ENCODE data around the gene BANF1. TPM values are rescaled to one million over a fixed set of nuclear protein-coding genes. Genes with fewer than 3 reads are reported as not detected.

Gene BANF1
- total and polyA plus RNA-seq, 9 of the 15 experiments (the other 6 are each of a cell fraction or from before 2014, with no cell fraction given) = 108 to 651 (median 263) TPM

GRCh38 chr11:66022401-66023185 is 20.3 kb downstream of the BANF1 start (continued):
- no peak for TF ChIP-seq NFXL1 (CRISPR knock-in tag; IDR thresholded peaks at IDR 0.05)
- peak; percentile 91 for TF ChIP-seq ZFX (CRISPR knock-in tag; IDR thresholded peaks at IDR 0.05)
- TF ChIP-seq, protein P1, sequence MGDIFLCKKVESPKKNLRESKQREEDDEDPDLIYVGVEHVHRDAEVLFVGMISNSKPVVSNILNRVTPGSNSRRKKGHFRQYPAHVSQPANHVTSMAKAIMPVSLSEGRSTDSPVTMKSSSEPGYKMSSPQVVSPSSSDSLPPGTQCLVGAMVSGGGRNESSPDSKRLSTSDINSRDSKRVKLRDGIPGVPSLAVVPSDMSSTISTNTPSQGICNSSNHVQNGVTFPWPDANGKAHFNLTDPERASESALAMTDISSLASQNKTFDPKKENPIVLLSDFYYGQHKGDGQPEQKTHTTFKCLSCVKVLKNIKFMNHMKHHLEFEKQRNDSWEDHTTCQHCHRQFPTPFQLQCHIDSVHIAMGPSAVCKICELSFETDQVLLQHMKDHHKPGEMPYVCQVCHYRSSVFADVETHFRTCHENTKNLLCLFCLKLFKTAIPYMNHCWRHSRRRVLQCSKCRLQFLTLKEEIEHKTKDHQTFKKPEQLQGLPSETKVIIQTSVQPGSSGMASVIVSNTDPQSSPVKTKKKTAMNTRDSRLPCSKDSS (IDR thresholded peaks at IDR 0.05; ENCODE audit: low read depth, partially characterized antibody) = no peak
- no peak for TF ChIP-seq GATAD2A (IDR thresholded peaks at IDR 0.05)
- no peak for TF ChIP-seq RAD51 (IDR thresholded peaks at IDR 0.05; ENCODE audit: borderline replicate concordance, low read depth)
- TF ChIP-seq SMAD2 (IDR thresholded peaks at IDR 0.05; ENCODE audit: low read depth, low read length) = no peak
- no peak for TF ChIP-seq ZNF121 (CRISPR knock-in tag; conservative IDR thresholded peaks at IDR 0.05)
- TF ChIP-seq TBL1XR1 (IDR thresholded peaks at IDR 0.05; ENCODE audit: low read length in 2 of 2) = peak in 1 of 2 experiments; percentile 21; a peak in 1 of 4 replicates
- TF ChIP-seq RBM15 (IDR thresholded peaks at IDR 0.05; ENCODE audit: insufficient read depth, low read length) = no peak
- TF ChIP-seq L3MBTL2 (IDR thresholded peaks at IDR 0.05) = peak; percentile 78
- TF ChIP-seq, protein P2, sequence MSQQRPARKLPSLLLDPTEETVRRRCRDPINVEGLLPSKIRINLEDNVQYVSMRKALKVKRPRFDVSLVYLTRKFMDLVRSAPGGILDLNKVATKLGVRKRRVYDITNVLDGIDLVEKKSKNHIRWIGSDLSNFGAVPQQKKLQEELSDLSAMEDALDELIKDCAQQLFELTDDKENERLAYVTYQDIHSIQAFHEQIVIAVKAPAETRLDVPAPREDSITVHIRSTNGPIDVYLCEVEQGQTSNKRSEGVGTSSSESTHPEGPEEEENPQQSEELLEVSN (IDR thresholded peaks at IDR 0.05; ENCODE audit: borderline replicate concordance in 1 of 2, extremely low read depth in 1 of 2, insufficient read depth in 1 of 2, insufficient read length in 1 of 2, low read depth in 1 of 2, low read length in 1 of 2, poor library complexity in 1 of 2, severe bottlenecking in 1 of 2) = peak; percentile 52 to 84
- no peak for TF ChIP-seq ZNF239 (CRISPR knock-in tag; IDR thresholded peaks at IDR 0.05)
- TF ChIP-seq, protein P3, sequence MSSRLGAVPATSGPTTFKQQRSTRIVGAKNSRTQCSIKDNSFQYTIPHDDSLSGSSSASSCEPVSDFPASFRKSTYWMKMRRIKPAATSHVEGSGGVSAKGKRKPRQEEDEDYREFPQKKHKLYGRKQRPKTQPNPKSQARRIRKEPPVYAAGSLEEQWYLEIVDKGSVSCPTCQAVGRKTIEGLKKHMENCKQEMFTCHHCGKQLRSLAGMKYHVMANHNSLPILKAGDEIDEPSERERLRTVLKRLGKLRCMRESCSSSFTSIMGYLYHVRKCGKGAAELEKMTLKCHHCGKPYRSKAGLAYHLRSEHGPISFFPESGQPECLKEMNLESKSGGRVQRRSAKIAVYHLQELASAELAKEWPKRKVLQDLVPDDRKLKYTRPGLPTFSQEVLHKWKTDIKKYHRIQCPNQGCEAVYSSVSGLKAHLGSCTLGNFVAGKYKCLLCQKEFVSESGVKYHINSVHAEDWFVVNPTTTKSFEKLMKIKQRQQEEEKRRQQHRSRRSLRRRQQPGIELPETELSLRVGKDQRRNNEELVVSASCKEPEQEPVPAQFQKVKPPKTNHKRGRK (tag; IDR thresholded peaks at IDR 0.05) = no peak
- no peak for TF ChIP-seq ZNF445 (CRISPR knock-in tag; IDR thresholded peaks at IDR 0.05; ENCODE audit: low read depth)
- TF ChIP-seq SIN3A (IDR thresholded peaks at IDR 0.05; ENCODE audit: borderline replicate concordance in 2 of 2, control insufficient read depth in 1 of 2, low read depth in 2 of 2, low read length in 2 of 2) = no peak
- no peak for TF ChIP-seq ZNF583 (CRISPR knock-in tag; IDR thresholded peaks at IDR 0.05)
- no peak for TF ChIP-seq NFE2L1 (tag; IDR thresholded peaks at IDR 0.05; ENCODE audit: borderline replicate concordance, low read depth)
- TF ChIP-seq GTF2A2 (tag; IDR thresholded peaks at IDR 0.05) = no peak
- TF ChIP-seq, protein P4, sequence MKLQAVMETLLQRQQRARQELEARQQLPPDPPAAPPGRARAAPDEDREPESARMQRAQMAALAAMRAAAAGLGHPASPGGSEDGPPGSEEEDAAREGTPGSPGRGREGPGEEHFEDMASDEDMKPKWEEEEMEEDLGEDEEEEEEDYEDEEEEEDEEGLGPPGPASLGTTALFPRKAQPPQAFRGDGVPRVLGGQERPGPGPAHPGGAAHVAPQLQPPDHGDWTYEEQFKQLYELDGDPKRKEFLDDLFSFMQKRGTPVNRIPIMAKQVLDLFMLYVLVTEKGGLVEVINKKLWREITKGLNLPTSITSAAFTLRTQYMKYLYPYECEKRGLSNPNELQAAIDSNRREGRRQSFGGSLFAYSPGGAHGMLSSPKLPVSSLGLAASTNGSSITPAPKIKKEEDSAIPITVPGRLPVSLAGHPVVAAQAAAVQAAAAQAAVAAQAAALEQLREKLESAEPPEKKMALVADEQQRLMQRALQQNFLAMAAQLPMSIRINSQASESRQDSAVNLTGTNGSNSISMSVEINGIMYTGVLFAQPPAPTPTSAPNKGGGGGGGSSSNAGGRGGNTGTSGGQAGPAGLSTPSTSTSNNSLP (IDR thresholded peaks at IDR 0.05; ENCODE audit: borderline replicate concordance, low read depth, low read length) = no peak
